HepG2 (cell line): ENCODE results near the gene HINT2. TPM values are rescaled to one million over a fixed set of nuclear protein-coding genes. Genes with fewer than 3 reads are reported as not detected.

ENCODE experiments used
- BCL6 ChIP-seq: IDR thresholded peaks from 2 replicates; pipeline ENCODE4 v1.6.1; 2016; ENCODE audit warnings: missing genetic modification reagents, missing compliant biosample characterization
- ERF ChIP-seq: IDR thresholded peaks from 2 replicates; pipeline ENCODE4 v1.6.1; 2018; ENCODE audit warnings: missing biosample characterization, missing genetic modification reagents
- FOXA1 ChIP-seq, 2 experiments: fragments of 450-650 bp in 1 of 2; sonication (generic) in 1 of 2; formaldehyde crosslinking in 1 of 2; IDR thresholded peaks; 2 replicates each; pipeline versions ENCODE4 v1.4.0 to v1.6.1; 2016 to 2020; ENCODE audit warnings: missing genetic modification reagents in 1 of 2
- GABPA ChIP-seq, 2 experiments: IDR thresholded peaks; 2 replicates each; pipeline ENCODE4 v1.6.1; 2011 to 2016; ENCODE audit warnings: low read depth in 2 of 2, low read length in 1 of 2, missing biosample characterization in 1 of 2, missing genetic modification characterization in 1 of 2
- KAT8 ChIP-seq: IDR thresholded peaks from 2 replicates; pipeline ENCODE4 v1.6.1; 2016; ENCODE audit warnings: missing genetic modification reagents, missing compliant biosample characterization
- MAFG ChIP-seq: sonication (generic); formaldehyde crosslinking; IDR thresholded peaks from 2 replicates; pipeline ENCODE4 v1.5.1; 2020; ENCODE audit warnings: mild to moderate bottlenecking, missing genetic modification reagents
- NONO ChIP-seq, 2 experiments: fragments of 450-650 bp in 1 of 2; sonication (generic) in 1 of 2; formaldehyde crosslinking in 1 of 2; IDR thresholded peaks in 1 of 2; conservative IDR thresholded peaks in 1 of 2; 2 replicates each; pipeline versions ENCODE4 v1.6.1 to v1.8.0; 2017 to 2022; ENCODE audit warnings: mild to moderate bottlenecking in 1 of 2, missing genetic modification reagents in 1 of 2, moderate library complexity in 1 of 2
- PHF20 ChIP-seq: sonication (generic); formaldehyde crosslinking; IDR thresholded peaks from 2 replicates; pipeline ENCODE4 v1.5.0; 2020; ENCODE audit warnings: mild to moderate bottlenecking, missing genetic modification reagents
- RBAK ChIP-seq: sonication (generic); formaldehyde crosslinking; IDR thresholded peaks from 2 replicates; pipeline ENCODE4 v1.5.1; 2020; ENCODE audit warnings: mild to moderate bottlenecking, missing genetic modification reagents
- SALL2 ChIP-seq: sonication (generic); formaldehyde crosslinking; IDR thresholded peaks from 2 replicates; pipeline ENCODE4 v1.8.1; 2023; ENCODE audit warnings: mild to moderate bottlenecking, missing genetic modification reagents, inconsistent platforms
- SIX1 ChIP-seq: sonication (generic); formaldehyde crosslinking; IDR thresholded peaks from 2 replicates; pipeline ENCODE4 v1.4.0; 2020; ENCODE audit warnings: missing genetic modification reagents, borderline replicate concordance
- SMYD3 ChIP-seq: sonication (generic); formaldehyde crosslinking; IDR thresholded peaks from 2 replicates; pipeline ENCODE4 v1.8.1; 2023; ENCODE audit warnings: mild to moderate bottlenecking, missing genetic modification reagents
- TBX3 ChIP-seq: fragments of 450-650 bp; IDR thresholded peaks from 2 replicates; pipeline ENCODE4 v1.6.1; 2017; ENCODE audit warnings: antibody characterized with exemption, mild to moderate bottlenecking, inconsistent platforms, borderline replicate concordance
- TCF7L2 ChIP-seq: IDR thresholded peaks from 2 replicates; pipeline ENCODE4 v1.6.1; 2011; ENCODE audit warnings: mild to moderate bottlenecking, low read depth, low read length, moderate library complexity
- ZIK1 ChIP-seq: sonication (generic); formaldehyde crosslinking; IDR thresholded peaks from 2 replicates; pipeline ENCODE4 v1.5.0; 2020; ENCODE audit warnings: mild to moderate bottlenecking, low read depth, missing genetic modification reagents, borderline replicate concordance
- ZMYM2 ChIP-seq: sonication (generic); formaldehyde crosslinking; IDR thresholded peaks from 2 replicates; pipeline ENCODE4 v1.8.0; 2022; ENCODE audit warnings: mild to moderate bottlenecking, missing genetic modification reagents
- ZNF549 ChIP-seq: sonication (generic); formaldehyde crosslinking; IDR thresholded peaks from 2 replicates; pipeline ENCODE4 v1.5.0; 2020; ENCODE audit warnings: missing genetic modification reagents
- ZSCAN22 ChIP-seq: sonication (generic); formaldehyde crosslinking; IDR thresholded peaks from 2 replicates; pipeline ENCODE4 v1.4.0; 2020; ENCODE audit warnings: mild to moderate bottlenecking, missing genetic modification reagents
- polyA plus RNA-seq, 8 experiments: library from polyadenylated mRNA; depleted of rRNA in 3 of 8; stranded (reverse) in 7 of 8; unstranded in 1 of 8; fragments of >200 nt; fragmentation: Illumina TruSeq in 4 of 8; extraction: Trizol in 4 of 8; gene quantifications; 2 replicates each; pipeline versions ENCODE4 v1.2.1 to v1.2.3, GENCODE V29; 2011 to 2016; ENCODE audit warnings: low read depth in 4 of 8, missing spikeins in 1 of 8, mixed read lengths in 1 of 8; ENCODE audit not compliant: insufficient read depth in 1 of 8
- total RNA-seq, 5 experiments: library from RNA; depleted of rRNA; stranded (reverse); fragments of >200 nt; fragmentation: Illumina TruSeq; extraction: Trizol; gene quantifications; 2 replicates each; pipeline ENCODE4 v1.2.3, GENCODE V29; 2016; ENCODE audit warnings: low read depth in 1 of 5
- TF ChIP-seq, protein P1 (sequence below): sonication (generic); formaldehyde crosslinking; IDR thresholded peaks from 2 replicates; pipeline ENCODE4 v1.4.0; 2020; ENCODE audit warnings: mild to moderate bottlenecking, missing genetic modification reagents
- TF ChIP-seq, protein P2 (sequence below): sonication (generic); formaldehyde crosslinking; IDR thresholded peaks from 2 replicates; pipeline ENCODE4 v1.4.0; 2020; ENCODE audit warnings: missing genetic modification reagents
- TF ChIP-seq, protein P3 (sequence below): IDR thresholded peaks from 2 replicates; pipeline ENCODE4 v1.6.1; 2016; ENCODE audit warnings: missing compliant biosample characterization, missing genetic modification reagents, borderline replicate concordance
- TF ChIP-seq, protein P4 (sequence below): sonication (generic); formaldehyde crosslinking; IDR thresholded peaks from 2 replicates; pipeline ENCODE4 v1.5.1; 2020; ENCODE audit warnings: missing genetic modification reagents, mild to moderate bottlenecking, borderline replicate concordance

The HINT2 gene
- total and polyA plus RNA-seq, 2 of the 13 experiments (the other 11 are each of a cell fraction or from before 2014, with no cell fraction given), result 37.9 to 56.2 TPM

DNA sequence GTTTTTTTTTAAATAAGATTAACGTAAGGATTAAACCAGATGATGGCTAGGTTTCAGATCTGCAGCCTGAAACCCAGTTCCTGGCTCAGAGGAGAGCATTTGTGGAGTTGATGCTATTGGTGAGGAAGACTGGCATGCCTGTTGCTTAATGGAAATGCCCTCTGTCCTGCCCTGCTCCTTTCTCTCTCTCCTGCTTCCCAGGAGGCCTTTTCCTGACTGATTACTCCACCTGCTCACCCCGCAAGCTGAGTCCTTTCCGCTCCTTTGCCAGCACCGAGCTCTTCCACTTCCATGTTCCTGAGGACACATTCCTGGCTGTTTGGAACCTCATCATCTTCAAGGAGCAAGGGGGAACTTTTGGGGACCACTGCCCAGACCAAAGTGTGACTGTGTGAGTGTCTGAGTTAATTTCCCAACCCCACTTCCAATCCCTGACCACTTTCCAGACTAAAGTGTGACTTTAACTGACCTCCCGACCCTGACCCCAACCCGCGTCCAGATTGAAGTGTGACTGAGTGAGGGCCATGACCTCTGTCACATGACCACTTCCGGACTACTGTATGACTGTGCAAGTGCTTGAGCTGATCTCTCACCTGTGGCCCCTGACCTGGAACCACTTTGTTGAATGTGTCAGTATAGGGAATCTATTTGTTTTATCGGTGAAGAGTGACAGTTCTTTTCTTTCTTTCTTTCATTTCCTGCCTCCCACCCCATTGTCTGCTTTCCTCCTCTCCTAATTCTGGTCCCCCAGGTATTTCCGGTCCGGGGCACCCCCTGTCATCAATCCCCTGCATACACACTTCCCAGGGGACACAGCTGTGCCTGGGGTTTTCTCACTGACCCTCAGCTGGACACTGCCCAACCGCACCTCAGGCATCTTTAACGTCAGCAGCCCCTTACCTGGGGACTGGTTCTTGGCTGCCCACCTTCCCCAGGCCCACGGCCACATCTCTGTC lies 19.7 kb upstream of the HINT2 start (continued):
- TF ChIP-seq ERF (CRISPR knock-in tag), result no peak
- TF ChIP-seq ZMYM2 (CRISPR knock-in tag), result no peak
- TF ChIP-seq, protein P1, sequence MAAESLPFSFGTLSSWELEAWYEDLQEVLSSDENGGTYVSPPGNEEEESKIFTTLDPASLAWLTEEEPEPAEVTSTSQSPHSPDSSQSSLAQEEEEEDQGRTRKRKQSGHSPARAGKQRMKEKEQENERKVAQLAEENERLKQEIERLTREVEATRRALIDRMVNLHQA (CRISPR knock-in tag), result no peak
- TF ChIP-seq, protein P2, sequence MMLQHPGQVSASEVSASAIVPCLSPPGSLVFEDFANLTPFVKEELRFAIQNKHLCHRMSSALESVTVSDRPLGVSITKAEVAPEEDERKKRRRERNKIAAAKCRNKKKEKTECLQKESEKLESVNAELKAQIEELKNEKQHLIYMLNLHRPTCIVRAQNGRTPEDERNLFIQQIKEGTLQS, result no peak
- no peak for TF ChIP-seq NONO (IDR thresholded peaks at IDR 0.05)
- no peak for TF ChIP-seq NONO (CRISPR knock-in tag; conservative IDR thresholded peaks at IDR 0.05)
- peak; percentile 48; the same call in 1 of the 2 replicates for TF ChIP-seq PHF20 (CRISPR knock-in tag)
- no peak for TF ChIP-seq SALL2
- TF ChIP-seq MAFG (CRISPR knock-in tag), result 0 out of 2 replicates have a peak, but pooled peaks have one; percentile 16
- no peak for TF ChIP-seq BCL6 (CRISPR knock-in tag)
- peak; percentile 63; the same call in 1 of the 2 replicates for TF ChIP-seq KAT8 (CRISPR knock-in tag)
- TF ChIP-seq FOXA1 (IDR thresholded peaks at IDR 0.05), result no peak
- TF ChIP-seq FOXA1 (CRISPR knock-in tag; IDR thresholded peaks at IDR 0.05), result no peak
- no peak for TF ChIP-seq RBAK (CRISPR knock-in tag)
- TF ChIP-seq SMYD3 (CRISPR knock-in tag), result no peak
- TF ChIP-seq TCF7L2, result no peak
- TF ChIP-seq SIX1 (CRISPR knock-in tag), result no peak
- peak; percentile 46; the same call in 1 of the 2 replicates for TF ChIP-seq GABPA (IDR thresholded peaks at IDR 0.05; ENCODE audit: low read depth, low read length)
- peak; percentile 90 for TF ChIP-seq GABPA (CRISPR knock-in tag; IDR thresholded peaks at IDR 0.05; ENCODE audit: low read depth)
- TF ChIP-seq, protein P3, sequence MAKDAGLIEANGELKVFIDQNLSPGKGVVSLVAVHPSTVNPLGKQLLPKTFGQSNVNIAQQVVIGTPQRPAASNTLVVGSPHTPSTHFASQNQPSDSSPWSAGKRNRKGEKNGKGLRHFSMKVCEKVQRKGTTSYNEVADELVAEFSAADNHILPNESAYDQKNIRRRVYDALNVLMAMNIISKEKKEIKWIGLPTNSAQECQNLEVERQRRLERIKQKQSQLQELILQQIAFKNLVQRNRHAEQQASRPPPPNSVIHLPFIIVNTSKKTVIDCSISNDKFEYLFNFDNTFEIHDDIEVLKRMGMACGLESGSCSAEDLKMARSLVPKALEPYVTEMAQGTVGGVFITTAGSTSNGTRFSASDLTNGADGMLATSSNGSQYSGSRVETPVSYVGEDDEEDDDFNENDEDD, result no peak
- no peak for TF ChIP-seq ZNF549 (CRISPR knock-in tag)
- TF ChIP-seq TBX3, result peak; percentile 51; the same call in 1 of the 2 replicates
- no peak for TF ChIP-seq ZIK1 (CRISPR knock-in tag)
- TF ChIP-seq, protein P4, sequence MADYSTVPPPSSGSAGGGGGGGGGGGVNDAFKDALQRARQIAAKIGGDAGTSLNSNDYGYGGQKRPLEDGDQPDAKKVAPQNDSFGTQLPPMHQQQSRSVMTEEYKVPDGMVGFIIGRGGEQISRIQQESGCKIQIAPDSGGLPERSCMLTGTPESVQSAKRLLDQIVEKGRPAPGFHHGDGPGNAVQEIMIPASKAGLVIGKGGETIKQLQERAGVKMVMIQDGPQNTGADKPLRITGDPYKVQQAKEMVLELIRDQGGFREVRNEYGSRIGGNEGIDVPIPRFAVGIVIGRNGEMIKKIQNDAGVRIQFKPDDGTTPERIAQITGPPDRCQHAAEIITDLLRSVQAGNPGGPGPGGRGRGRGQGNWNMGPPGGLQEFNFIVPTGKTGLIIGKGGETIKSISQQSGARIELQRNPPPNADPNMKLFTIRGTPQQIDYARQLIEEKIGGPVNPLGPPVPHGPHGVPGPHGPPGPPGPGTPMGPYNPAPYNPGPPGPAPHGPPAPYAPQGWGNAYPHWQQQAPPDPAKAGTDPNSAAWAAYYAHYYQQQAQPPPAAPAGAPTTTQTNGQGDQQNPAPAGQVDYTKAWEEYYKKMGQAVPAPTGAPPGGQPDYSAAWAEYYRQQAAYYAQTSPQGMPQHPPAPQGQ (CRISPR knock-in tag), result no peak
- TF ChIP-seq ZSCAN22 (CRISPR knock-in tag), result no peak
